Measurements from ENCODE around the gene MAMSTR.
A peak's percentile ranks its signal among the peaks of the same experiment; 100 is the strongest.
"Not testable (repeated sequence)": the region's sequence is repeated elsewhere in the genome, so short reads cannot be mapped to it uniquely, and the experiment has no call there.

MAMSTR gene

GRCh38 chr19:48718106-48718505 lies 1.4 kb downstream of the MAMSTR start:
- not testable (repeated sequence) for DNase-seq

DNA sequence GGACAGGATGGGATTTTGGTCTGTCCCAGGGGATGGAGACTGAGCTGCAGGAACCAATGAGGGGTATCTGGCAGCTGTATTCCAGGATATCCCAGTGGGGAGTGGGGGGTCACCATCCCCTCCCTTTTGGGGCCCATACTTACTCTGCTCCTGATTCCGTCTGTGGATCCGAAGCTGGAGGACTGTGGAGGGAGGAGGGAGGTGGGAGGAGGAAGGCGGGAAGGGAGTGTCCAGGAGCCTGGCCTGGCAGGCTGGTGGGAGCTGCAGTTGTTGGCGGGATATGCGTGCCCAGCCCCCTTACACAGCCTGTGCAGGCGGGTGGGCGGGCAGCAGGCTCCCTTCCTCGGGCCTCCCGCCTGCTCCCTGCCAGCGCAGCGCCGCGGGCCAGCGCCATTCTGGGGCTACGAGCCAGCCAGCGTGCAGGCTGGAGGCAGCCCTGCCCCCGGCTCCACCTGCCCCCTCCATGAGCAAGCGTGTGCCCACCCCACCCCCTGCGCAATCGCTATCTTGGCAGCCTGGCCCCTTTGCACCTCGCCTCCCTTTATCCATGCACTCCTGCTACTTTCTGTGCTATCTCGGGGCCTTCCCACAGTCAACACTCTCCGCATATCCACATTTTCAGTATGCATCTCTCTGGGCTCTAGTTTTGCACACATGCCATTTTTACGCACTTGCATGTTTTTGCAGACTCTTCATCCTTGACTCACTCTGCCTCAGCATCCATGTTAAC lies 2.8 kb downstream of the MAMSTR start:
- no peak for DNase-seq

- no peak for DNase-seq
Measured at GRCh38 chr19:48715681-48716171, 3.8 kb downstream of the MAMSTR start.

DNA sequence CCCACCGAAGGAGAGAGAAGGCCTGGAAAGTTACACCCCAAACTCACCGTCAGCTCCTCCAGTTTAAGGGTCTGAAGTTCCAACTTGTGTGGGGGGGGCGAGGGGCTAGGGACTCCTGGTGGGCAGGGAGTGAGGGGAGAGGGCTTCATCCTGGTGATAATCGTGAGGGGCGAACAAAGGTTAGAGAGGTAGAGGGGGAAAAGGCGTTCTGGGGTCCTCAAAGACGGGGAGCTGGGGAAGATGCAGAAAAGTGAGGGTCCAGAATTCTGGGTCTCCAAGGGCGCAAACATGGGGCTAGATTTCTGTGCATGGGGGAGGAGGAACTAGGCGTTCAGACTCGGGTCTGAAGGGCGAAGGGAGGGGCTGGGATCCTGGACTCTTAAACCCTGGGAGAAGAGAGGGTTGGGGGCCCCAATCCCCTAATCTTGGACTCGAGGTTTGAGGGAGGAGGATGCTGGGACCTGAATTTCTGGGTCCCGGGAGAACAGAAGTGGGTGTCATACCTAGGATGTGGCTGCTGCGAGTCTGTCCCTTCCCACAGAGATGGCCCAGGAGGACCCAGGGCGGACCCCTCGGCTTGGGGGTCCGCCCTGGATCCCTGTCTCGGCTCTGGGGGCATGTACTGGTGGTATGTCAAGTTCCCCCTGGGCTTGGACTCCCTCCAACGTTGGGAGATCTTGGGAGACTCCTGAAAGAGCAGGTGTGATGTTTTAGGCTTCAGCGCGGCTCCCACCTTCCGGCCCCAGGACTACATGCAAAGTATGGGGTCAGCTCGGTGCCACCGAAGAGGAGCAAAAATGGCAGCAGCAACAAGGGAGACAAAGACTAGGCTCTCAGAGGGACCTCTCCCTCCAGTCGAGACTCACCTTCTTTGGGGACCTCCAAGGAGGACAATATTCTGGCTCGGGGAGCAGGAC lies 4.5 kb downstream of the MAMSTR start:
- no peak for DNase-seq

DNA sequence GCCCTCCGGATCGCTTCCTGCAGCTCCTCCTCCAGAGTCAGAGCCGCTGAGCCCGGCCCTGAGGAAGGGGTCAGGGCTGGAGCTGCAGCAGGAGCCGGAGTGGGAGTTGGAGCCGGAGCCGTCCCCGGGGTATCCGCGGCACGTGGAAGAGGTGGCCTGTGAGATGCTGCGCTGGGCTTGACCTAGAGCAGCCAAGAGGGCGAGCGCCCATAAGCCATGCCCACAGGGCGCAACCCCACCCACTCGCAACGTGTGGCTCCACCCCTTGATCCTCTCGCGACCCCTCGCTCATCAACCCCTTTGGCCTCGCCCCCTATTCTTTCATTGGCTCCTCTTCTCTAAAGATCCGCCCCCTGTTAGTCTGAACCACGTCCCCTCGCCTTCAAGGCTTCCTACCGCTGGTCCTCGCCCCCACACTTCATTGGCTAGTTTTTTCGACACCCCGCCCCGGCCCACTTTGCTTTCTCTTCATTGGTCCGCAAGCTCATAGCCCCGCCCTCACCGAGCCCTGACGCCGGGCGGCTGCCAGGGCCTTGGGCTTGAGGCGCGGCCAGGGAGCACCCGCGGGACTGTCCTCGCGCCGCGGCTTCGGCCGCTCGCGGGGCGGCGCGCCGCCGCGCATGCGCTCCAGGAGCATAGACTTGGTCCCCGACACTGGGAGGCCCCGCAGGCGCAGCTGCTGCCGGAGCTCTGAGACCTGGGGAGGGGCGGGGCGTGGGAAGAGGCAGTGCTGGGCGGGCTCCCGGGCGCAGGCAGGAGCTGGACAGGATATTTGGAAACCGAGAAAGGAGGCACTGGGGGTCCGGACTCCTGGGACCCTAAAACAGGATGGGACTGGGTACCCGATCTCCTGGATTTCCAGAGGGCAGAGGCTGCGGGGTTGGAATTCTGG lies 5.4 kb downstream of the MAMSTR start:
- peak; percentile 99 for DNase-seq

DNA sequence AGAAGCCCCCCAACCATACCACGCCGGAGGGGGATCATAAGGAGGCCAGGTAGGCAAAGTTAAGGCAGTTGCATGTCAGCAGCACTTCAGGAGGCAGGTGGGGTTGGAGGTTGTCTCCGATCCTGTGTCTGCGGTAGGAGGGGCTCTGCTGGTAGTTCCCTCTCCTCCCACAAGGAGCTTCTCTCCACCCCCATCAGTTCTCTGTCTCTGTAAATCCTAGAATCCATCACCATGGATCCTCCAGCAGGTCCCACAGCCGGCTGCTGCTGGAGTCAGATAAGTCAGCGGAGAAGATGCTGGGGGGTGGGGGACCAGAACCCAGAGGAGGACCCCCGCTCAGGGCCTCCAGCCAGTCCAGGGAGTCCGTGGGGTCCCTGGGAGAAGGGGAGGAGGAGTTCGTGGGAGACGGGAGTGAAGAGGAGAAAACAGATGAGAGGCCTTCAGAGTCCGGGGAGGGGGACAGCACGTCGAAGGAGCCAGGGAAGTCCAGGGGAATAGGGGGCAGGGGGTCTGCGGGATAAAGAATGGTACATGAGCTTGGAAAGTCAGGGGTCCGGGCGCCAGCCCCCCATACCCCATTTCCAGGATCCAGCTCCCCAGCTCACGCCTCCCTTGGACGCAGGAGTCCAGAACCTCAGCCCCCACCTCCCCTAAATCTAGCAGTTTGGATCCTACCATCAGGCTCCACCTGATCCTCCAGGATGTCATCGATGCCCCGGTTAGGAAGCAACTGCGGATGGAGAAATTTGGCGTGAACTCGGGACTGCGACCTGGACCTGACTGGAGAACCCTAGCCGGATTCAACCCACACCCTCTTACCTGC lies 6.3 kb downstream of the MAMSTR start:
- DNase-seq, result no peak

DNA sequence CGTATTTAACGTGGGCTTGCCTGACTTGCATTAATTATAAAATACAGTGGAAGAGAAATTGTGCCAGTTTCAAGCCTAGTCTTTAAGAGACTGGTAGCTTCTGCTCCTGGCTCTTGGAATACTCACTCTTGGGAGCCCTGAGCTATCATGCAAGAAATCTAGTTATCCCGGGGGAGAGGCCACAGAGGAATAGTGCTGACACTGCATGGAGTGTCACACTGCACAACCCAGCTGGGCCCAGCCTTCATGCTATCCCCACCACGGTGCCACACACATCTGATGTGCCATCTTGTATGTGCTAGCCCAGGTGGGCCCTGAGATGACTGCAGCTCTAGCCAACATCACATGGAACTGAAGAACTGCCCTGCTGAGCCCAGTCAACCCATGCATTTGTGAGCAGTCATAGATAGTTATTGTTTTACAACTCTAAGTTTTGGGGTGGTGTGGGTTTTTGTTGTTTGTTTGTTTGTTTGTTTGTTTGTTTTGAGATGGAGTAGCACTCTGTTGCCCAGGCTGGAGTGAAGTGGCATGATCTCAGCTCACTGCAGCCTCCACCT lies 8.3 kb downstream of the MAMSTR start:
- DNase-seq, result no peak

DNA sequence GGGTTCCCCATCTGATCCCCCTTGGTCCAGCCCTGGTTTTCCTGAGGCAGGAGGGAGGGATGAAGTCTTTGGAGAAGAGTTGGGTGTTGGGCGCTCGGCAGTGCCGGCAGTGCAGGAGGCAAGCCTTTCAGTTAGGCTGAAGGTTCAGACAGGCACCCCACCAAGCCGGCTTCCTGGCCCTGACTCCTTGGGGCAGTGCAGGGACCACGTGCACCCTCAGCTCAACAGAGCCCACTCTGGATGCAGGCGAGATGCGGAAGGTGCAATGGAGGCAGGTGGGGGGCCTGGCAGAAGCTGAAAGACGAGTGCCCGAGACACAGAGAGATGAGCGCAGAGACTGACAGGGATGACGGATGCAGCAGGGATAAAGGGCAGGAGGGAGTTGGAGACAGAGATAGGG lies 11.1 kb downstream of the MAMSTR start:
- no peak for DNase-seq

GRCh38 chr19:48705431-48705830 lies 14.1 kb downstream of the MAMSTR start:
- no peak for DNase-seq

- DNase-seq, result no peak
Measured at GRCh38 chr19:48703316-48703715, 16.2 kb downstream of the MAMSTR start.

DNA sequence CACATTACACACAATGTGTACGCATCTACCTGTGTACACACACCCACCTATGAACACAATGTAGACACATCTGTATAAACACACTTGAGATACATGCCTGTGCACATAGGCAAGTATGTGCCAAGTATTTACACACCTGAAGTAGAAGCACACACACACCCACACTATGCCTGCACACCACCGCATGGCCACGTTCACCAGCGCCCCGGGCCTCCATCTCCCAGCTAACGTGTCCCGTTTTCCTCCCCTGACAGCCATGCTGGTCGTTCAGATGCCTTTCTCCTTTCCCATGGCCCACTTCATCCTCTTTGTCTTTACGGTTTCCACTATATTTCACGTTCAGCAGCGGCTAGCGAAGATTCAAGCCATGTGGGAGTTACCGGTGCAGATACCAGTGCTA lies 16.8 kb downstream of the MAMSTR start:
- no peak for DNase-seq

GRCh38 chr19:48698046-48698445 lies 21.5 kb downstream of the MAMSTR start:
- DNase-seq, result no peak

DNA sequence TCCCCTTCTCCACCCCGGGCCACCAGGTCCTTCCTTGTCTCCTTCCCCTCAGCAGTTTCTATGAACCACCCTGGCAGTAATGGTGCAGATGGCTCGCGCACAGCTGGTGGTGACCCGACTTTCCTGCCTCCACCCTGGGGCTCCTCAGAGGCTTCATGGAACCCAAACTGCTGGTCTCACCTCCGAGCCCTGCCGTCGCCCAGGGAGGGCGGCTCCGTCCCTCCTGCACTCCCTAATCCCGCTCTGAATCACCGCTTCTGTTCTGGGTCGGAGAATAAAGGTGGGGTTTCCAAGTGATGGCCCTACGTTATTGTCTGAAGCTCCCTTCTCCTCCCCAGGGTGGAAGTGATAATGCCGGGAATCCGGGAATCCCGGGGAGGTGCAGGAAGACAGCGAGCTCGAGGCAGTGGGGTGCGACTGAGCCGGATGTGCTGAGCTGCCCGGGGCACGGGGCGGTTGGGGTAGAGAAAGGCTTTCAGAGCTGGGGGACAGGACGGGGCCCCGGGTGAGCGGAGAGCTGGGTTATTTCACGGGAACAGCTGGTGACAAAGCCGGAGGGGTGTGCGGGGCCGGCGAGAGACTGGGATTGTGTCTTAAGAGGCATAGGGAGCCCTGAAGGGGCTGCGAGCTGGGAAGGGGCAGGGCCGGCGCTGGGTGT lies 23.0 kb downstream of the MAMSTR start:
- DNase-seq, result no peak

GRCh38 chr19:48695743-48696352 lies 23.7 kb downstream of the MAMSTR start, which contains the start of gene FUT2:
TSS of gene FUT2 (plus strand) at chr19:48695971. CDS start at chr19:48702957, 6,986 bp downstream.
- DNase-seq, result no peak

DNA sequence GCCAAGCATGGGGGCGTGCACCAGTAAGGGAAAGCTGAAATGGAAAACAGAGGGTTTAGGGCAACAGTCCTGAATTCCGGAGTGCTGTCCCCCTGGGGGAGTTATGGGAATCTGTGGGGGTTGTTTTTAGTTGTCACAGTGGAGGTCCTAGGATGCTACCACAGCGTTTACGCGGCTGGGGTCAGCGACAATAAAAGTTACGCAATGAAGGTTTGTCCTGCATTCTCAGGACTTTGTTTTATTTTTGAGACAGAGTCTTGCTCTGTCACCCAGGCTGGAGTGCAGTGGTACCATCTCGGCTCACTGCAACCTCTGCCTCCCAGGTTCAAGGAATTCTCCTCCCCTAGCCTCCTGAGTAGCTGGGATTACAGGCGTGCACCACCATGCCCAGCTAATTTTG lies 25.9 kb downstream of the MAMSTR start:
- not testable (repeated sequence) for DNase-seq

GRCh38 chr19:48689449-48689848 lies 30.1 kb downstream of the MAMSTR start:
- DNase-seq, result no peak

DNA sequence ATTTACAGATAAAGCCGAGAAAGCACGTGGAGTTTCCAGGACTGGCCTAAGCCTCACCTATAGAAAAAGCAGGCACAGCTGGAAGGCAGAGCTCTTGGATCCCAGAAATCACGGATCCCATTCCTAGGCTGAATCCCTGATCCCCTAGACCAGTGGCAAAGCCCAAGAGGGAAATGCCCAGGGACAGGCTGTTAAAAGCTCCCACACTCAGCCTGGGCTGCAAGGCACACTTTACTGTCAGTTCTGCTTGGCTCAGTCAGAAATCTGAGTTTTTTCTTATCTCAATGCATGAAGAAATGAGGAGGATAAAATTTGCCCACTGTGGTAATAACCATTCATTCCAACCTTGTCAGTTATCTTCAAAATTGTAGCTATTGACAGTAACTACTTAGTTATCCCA lies 31.7 kb downstream of the MAMSTR start:
- DNase-seq, result no peak

- DNase-seq, result not testable (repeated sequence)
Measured at GRCh38 chr19:48686637-48687036, 32.9 kb downstream of the MAMSTR start.

DNA sequence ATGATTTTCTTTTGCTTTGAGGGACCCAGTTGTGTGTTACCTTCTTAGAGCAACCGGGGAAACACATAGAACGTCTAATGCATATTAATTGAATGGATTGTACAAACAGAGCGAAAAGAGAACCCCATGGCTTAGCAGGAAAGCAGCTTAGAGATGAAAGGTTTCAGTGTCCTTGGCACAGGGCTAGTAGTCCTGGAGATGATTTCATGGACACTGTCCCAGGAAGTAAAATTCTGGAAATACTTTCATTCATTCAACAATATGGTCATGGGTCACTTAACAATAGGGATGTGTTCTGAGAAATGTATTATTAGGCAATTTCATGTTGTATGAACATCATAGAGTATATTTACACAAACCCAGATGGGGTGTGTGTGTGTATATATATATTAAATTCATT lies 33.4 kb downstream of the MAMSTR start:
- DNase-seq, result no peak

DNA sequence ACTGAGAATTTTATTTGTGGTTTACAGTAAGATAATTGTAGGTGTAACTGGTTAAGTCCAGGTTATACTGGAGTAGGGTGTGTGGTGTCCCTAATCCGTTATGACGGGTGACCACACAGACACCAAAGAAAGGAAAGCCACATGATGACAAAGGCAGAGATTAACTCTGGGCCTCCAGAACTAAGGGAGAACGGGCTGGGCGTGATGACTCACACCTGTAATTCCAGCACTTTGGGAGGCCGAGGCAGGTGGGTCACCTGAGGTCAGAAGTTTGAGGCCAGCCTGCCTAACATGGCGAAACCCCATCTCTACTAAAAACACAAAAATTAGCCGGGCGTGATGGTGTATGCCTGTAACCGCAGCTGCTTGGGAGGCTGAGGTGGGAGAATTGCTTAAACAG lies 33.9 kb downstream of the MAMSTR start:
- no peak for DNase-seq

GRCh38 chr19:48683349-48683748 lies 36.2 kb downstream of the MAMSTR start:
- peak; percentile 27 for DNase-seq

Measured in CD4-positive, alpha-beta T cell treated with Interleukin-12 subunit alpha and Interleukin-12 subunit beta, for 1 hour (primary cell).